H1 (cell line): ENCODE results near the gene INIP.

Experiments
- EGR1 ChIP-seq: IDR thresholded peaks from 2 replicates; pipeline ENCODE4 v1.6.1; 2011; ENCODE audit warnings: low read depth, low read length, borderline replicate concordance
- EZH2 ChIP-seq: fragments of 200-600 bp; sonication (generic); IDR thresholded peaks from 2 replicates; pipeline ENCODE4 v1.7.1; 2012; ENCODE audit warnings: low read depth, mild to moderate bottlenecking, moderate library complexity, low read length, inconsistent platforms; ENCODE audit not compliant: severe bottlenecking
- FOSL1 ChIP-seq: IDR thresholded peaks from 2 replicates; pipeline ENCODE4 v1.6.1; 2011; ENCODE audit warnings: mild to moderate bottlenecking, low read depth, low read length, moderate library complexity; ENCODE audit not compliant: insufficient read depth
- KDM1A ChIP-seq: fragments of 200-600, 300-600 bp; sonication (generic); IDR thresholded peaks from 2 replicates; pipeline ENCODE4 v1.7.1; 2016; ENCODE audit warnings: mild to moderate bottlenecking, low read length, borderline replicate concordance
- KDM4A ChIP-seq: IDR thresholded peaks from one replicate; pipeline ENCODE4 v1.7.1; 2012; ENCODE audit warnings: low read depth, mild to moderate bottlenecking, moderate library complexity, low read length, inconsistent platforms; ENCODE audit not compliant: severe bottlenecking
- MAFK ChIP-seq: IDR thresholded peaks from 2 replicates; pipeline ENCODE4 v1.6.1; 2012; ENCODE audit warnings: low read depth, mild to moderate bottlenecking, improper control_type of control experiment, low read length
- NRF1 ChIP-seq: IDR thresholded peaks from 2 replicates; pipeline ENCODE4 v1.6.1; 2011; ENCODE audit warnings: mild to moderate bottlenecking, low read depth, low read length, improper control_type of control experiment
- POLR2A ChIP-seq, 2 experiments: IDR thresholded peaks; 1 replicate in 1 of 2; 2 replicates in 1 of 2; pipeline ENCODE4 v1.6.1; 2011; ENCODE audit warnings: low read depth in 2 of 2, low read length in 2 of 2, mild to moderate bottlenecking in 2 of 2; ENCODE audit errors: control extremely low read depth in 1 of 2
- POLR2AphosphoS5 ChIP-seq: IDR thresholded peaks from 2 replicates; pipeline ENCODE4 v1.6.1; 2011; ENCODE audit warnings: low read depth, low read length
- RAD21 ChIP-seq, 2 experiments: IDR thresholded peaks in 1 of 2; conservative IDR thresholded peaks in 1 of 2; 2 replicates each; pipeline ENCODE4 v1.6.1; 2011; ENCODE audit warnings: low read depth in 2 of 2, low read length in 2 of 2, improper control_type of control experiment in 1 of 2, inconsistent platforms in 1 of 2, mild to moderate bottlenecking in 1 of 2, moderate library complexity in 1 of 2
- SP4 ChIP-seq: IDR thresholded peaks from 2 replicates; pipeline ENCODE4 v1.6.1; 2012; ENCODE audit warnings: low read length, inconsistent platforms
- TF ChIP-seq, protein P1 (sequence below), 3 experiments: IDR thresholded peaks; 1 replicate in 2 of 3; 2 replicates in 1 of 3; pipeline versions ENCODE4 v1.5.1 to v1.6.1; 2011; ENCODE audit warnings: low read length in 3 of 3, mild to moderate bottlenecking in 3 of 3, inconsistent platforms in 2 of 3, low read depth in 1 of 3, moderate library complexity in 1 of 3; ENCODE audit not compliant: insufficient read depth in 1 of 3; ENCODE audit errors: control extremely low read depth in 1 of 3

- TF ChIP-seq POLR2AphosphoS5, result no peak
- no peak for TF ChIP-seq EGR1
- TF ChIP-seq POLR2A (IDR thresholded peaks at IDR 0.05; ENCODE audit: control extremely low read depth in 1 of 2, low read depth in 2 of 2, low read length in 2 of 2), result no peak
- no peak for TF ChIP-seq FOSL1
- TF ChIP-seq EZH2, result no peak
- no peak for TF ChIP-seq SP4
- TF ChIP-seq KDM1A, result no peak
- no peak for TF ChIP-seq NRF1
- TF ChIP-seq, protein P1, sequence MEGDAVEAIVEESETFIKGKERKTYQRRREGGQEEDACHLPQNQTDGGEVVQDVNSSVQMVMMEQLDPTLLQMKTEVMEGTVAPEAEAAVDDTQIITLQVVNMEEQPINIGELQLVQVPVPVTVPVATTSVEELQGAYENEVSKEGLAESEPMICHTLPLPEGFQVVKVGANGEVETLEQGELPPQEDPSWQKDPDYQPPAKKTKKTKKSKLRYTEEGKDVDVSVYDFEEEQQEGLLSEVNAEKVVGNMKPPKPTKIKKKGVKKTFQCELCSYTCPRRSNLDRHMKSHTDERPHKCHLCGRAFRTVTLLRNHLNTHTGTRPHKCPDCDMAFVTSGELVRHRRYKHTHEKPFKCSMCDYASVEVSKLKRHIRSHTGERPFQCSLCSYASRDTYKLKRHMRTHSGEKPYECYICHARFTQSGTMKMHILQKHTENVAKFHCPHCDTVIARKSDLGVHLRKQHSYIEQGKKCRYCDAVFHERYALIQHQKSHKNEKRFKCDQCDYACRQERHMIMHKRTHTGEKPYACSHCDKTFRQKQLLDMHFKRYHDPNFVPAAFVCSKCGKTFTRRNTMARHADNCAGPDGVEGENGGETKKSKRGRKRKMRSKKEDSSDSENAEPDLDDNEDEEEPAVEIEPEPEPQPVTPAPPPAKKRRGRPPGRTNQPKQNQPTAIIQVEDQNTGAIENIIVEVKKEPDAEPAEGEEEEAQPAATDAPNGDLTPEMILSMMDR (IDR thresholded peaks at IDR 0.05; ENCODE audit: control extremely low read depth in 1 of 3, insufficient read depth in 1 of 3, low read depth in 1 of 3, low read length in 3 of 3), result peak in 1 of 3 experiments; percentile 12; a peak in 1 of 4 replicates
- TF ChIP-seq KDM4A, result no peak
- TF ChIP-seq RAD21 (IDR thresholded peaks at IDR 0.05 in 1 of 2, conservative IDR thresholded peaks at IDR 0.05 in 1 of 2; ENCODE audit: low read depth in 2 of 2, low read length in 2 of 2), result peak; percentile 26 to 29; a peak in 3 of 4 replicates
- no peak for TF ChIP-seq MAFK
These were observed 25.4 kb upstream of the INIP start for GRCh38 chr9:112743216-112743836.
